ENCODE measurements around the gene MS4A6A.

GRCh38 chr11:60209977-60210376 is 27.1 kb upstream of the MS4A6A start:
- no peak for TF ChIP-seq SUZ12 (IDR thresholded peaks at IDR 0.05; ENCODE audit: extremely low read depth, insufficient read depth, insufficient read length)
- TF ChIP-seq ZNF274 (IDR thresholded peaks at IDR 0.05; ENCODE audit: low read depth, low read length): no peak
- no peak for TF ChIP-seq YY1 (IDR thresholded peaks at IDR 0.05; ENCODE audit: insufficient read depth, insufficient read length)
